DND-41 (cell line): ENCODE measurements around the gene CPLANE2.

Experiments used
- CTCF ChIP-seq: IDR thresholded peaks from 2 replicates; pipeline ENCODE4 v1.5.1; 2012; ENCODE audit warnings: borderline replicate concordance, low read length, moderate library complexity, mild to moderate bottlenecking; ENCODE audit not compliant: poor library complexity, severe bottlenecking; ENCODE audit errors: extremely low read depth
- EZH2 ChIP-seq: IDR thresholded peaks from 3 replicates; pipeline ENCODE4 v1.6.1; 2012; ENCODE audit warnings: borderline replicate concordance, low read depth, mild to moderate bottlenecking, moderate library complexity, low read length, inconsistent platforms; ENCODE audit not compliant: severe bottlenecking

DNA sequence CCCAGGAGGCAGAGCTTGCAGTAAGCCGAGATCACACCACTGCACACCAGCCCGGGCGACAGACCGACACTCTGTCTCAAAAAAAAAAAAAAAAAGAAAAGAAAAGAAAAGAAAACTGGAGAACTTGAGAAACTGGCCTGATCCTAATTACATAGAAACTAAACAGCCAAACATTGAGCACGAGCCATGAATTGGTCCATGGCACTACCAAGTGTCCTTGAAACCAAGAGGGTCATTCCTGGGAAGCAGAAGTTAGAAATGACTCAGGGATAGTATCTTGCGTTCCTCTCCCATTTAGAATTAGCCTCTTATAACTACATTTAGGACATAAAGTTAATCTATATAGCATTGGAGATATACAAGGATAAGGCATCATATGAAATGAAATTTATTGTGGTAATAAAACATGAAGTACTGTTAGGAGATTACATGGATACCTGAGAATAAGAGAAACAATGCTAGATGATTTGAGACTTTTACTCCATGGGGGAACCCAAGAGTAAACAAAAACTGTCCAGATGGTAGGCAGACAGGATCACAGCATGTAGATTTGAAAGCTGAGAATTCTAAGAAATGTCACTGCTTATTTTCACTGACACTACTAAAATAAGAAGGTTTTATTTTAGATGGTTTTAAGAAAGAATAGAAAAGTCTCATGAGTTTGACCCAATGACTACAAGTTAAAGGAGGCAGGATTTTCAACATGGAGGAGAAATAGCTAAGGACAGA is 39.5 kb upstream of the CPLANE2 start:
- no peak for TF ChIP-seq CTCF
- no peak for TF ChIP-seq EZH2
